Body of pancreas (tissue), 4 donors: ENCODE measurements around the gene SCN7A. TPM values are rescaled to one million over a fixed set of nuclear protein-coding genes. Genes with fewer than 3 reads are reported as not detected.

ENCODE experiments used
- ATAC-seq: fragments of 150-250 bp; one replicate; pipeline ENCODE4 v1.9.1; 2016
- DNase-seq, 4 donors: peaks; one replicate each; pipeline ENCODE4 v3.0.0-alpha.2; 2019
- H3K27ac ChIP-seq, 4 donors: fragments of 200-600 bp; sonication (generic); 1 replicate in 3 of 4; 2 replicates in 1 of 4; pipeline versions ENCODE4 v1.5.1 to v1.6.1; 2016 to 2019; ENCODE audit warnings: mild to moderate bottlenecking in 1 of 4, mixed read lengths in 1 of 4, moderate library complexity in 1 of 4
- H3K27me3 ChIP-seq, 2 donors: fragments of 200-600 bp; sonication (generic); one replicate each; pipeline ENCODE4 v1.6.0; 2016; ENCODE audit warnings: mild to moderate bottlenecking in 1 of 2
- H3K36me3 ChIP-seq, 2 donors: fragments of 200-600 bp; sonication (generic); replicated peaks in 1 of 2; 2 replicates each; pipeline ENCODE4 v1.5.1; 2016; ENCODE audit warnings: low read depth in 2 of 2; ENCODE audit not compliant: insufficient read depth in 1 of 2
- H3K4me1 ChIP-seq: fragments of 200-600 bp; sonication (generic); one replicate; pipeline ENCODE4 v1.6.0; 2016
- H3K4me3 ChIP-seq, 2 donors: fragments of 200-600 bp; sonication (generic); 1 replicate in 1 of 2; 2 replicates in 1 of 2; pipeline ENCODE4 v1.5.1; 2016 to 2019
- H3K9me3 ChIP-seq, 3 donors: fragments of 200-600 bp; sonication (generic); 1 replicate in 2 of 3; 2 replicates in 1 of 3; pipeline ENCODE4 v1.5.1; 2016
- CTCF ChIP-seq, 7 experiments: fragments of 450-650 bp in 4 of 7; fragments of 200-600 bp in 3 of 7; sonication (generic) in 3 of 7; IDR thresholded peaks; one replicate each; pipeline ENCODE4 v1.5.1; 2016 to 2019; ENCODE audit warnings: antibody characterized with exemption in 7 of 7
- POLR2A ChIP-seq, 3 donors: fragments of 450-650 bp; IDR thresholded peaks; one replicate each; pipeline ENCODE4 v1.6.1; 2016; ENCODE audit warnings: antibody characterized with exemption in 3 of 3, mild to moderate bottlenecking in 2 of 3
- WGBS, 2 donors: methylation state at CpG; one replicate each; pipeline ENCODE4 v1.1.5; 2017; 5-methylcytosine and 5-hydroxymethylcytosine counted together
- intact Hi-C: fragments of 100-400 bp; cut with DNase I; formaldehyde crosslinking; loops from one replicate; pipeline ENCODE4 v1.15.1; 2023
- total RNA-seq, 2 donors: library from RNA; depleted of rRNA; stranded (reverse); fragments of >200 nt; gene quantifications; one replicate each; pipeline ENCODE4 v1.1.0, GENCODE V29; 2016

Gene SCN7A
- total RNA-seq, 2 donors from 2014 or later: 7.8 to 8.6 TPM

GRCh38 chr2:166485558-166486178, 8.4 kb downstream of the SCN7A start:
- Histone ChIP-seq H3K4me3 (no peak overlapping the region), H3K4me1 (no peaks in the 10 kb centered on the region), H3K9me3 (no peaks in the 10 kb centered on the region), H3K27me3 (no peaks in the 10 kb centered on the region), H3K27ac (no peak overlapping the region), H3K36me3 (no peaks in the 10 kb centered on the region)
- ATAC-seq: no peak
- TF ChIP-seq CTCF (IDR thresholded peaks at IDR 0.05) (no peak), POLR2A (IDR thresholded peaks at IDR 0.05) (no peak)
- intact Hi-C loops: no loop called here
- peak in 1 of 4 donors; percentile 26 for DNase-seq
- 71 to 75% methylated on average over 5 of the region's 5 CpGs for WGBS, 2 donors

GRCh38 chr2:166472332-166472731, 21.7 kb downstream of the SCN7A start:
- WGBS, 2 donors: 84 to 93% methylated on average over 2 of the region's 2 CpGs
- no peak overlapping the region for H3K27ac ChIP-seq
- no peak for TF ChIP-seq CTCF (IDR thresholded peaks at IDR 0.05)
- no peak for TF ChIP-seq POLR2A (IDR thresholded peaks at IDR 0.05)

GRCh38 chr2:166468124-166469024, 25.7 kb downstream of the SCN7A start:
- ATAC-seq (no peak), DNase-seq (no peak)
- WGBS, 2 donors: 69 to 85% methylated on average over 5 of the region's 5 CpGs
- Histone ChIP-seq H3K4me3 (no peak overlapping the region), H3K9me3 (no peaks in the 10 kb centered on the region), H3K27me3 (no peaks in the 10 kb centered on the region), H3K36me3 (no peaks in the 10 kb centered on the region), H3K4me1 (no peaks in the 10 kb centered on the region), H3K27ac (no peak overlapping the region)
- no peak for TF ChIP-seq CTCF (IDR thresholded peaks at IDR 0.05)
- no peak for TF ChIP-seq POLR2A (IDR thresholded peaks at IDR 0.05)
- intact Hi-C loops: no loop called here

More at GRCh38 chr2:166472332-166472731, 21.7 kb downstream of the SCN7A start:
- Histone ChIP-seq H3K9me3 (no peaks in the 10 kb centered on the region), H3K4me1 (no peaks in the 10 kb centered on the region), H3K4me3 (no peak overlapping the region), H3K36me3 (no peaks in the 10 kb centered on the region), H3K27me3 (no peaks in the 10 kb centered on the region)
- ATAC-seq: no peak
- intact Hi-C loops: no loop called here
- DNase-seq: no peak

GRCh38 chr2:166464187-166464586, 29.9 kb downstream of the SCN7A start:
- H3K4me3 ChIP-seq: no peak overlapping the region
- ATAC-seq: no peak
- no peaks in the 10 kb centered on the region for H3K9me3 ChIP-seq
- no peak for DNase-seq
- no peaks in the 10 kb centered on the region for H3K4me1 ChIP-seq
- no peaks in the 10 kb centered on the region for H3K27me3 ChIP-seq
- TF ChIP-seq CTCF (IDR thresholded peaks at IDR 0.05): no peak
- TF ChIP-seq POLR2A (IDR thresholded peaks at IDR 0.05): no peak
- intact Hi-C loops: no loop called here
- H3K36me3 ChIP-seq: no peaks in the 10 kb centered on the region
- no peak overlapping the region for H3K27ac ChIP-seq
- 82 to 90% methylated on average over 1 of the region's 1 CpG for WGBS, 2 donors
